Non-pigmented ciliary epithelial cell (primary cell): ENCODE results near the gene PNCK.
"Not testable (repeated sequence)": the region's sequence is repeated elsewhere in the genome, so short reads cannot be mapped to it uniquely, and the experiment has no call there.

Experiments
- DNase-seq: peaks from one replicate; pipeline ENCODE4 v3.0.0-alpha.2; 2010; ENCODE audit warnings: low read depth

PNCK gene

GRCh38 chrX:153685751-153686696 lies 12.4 kb upstream of the PNCK start:
- DNase-seq: no peak

GRCh38 chrX:153685156-153685536 lies 11.5 kb upstream of the PNCK start:
- no peak for DNase-seq

GRCh38 chrX:153684467-153685155 lies 11.0 kb upstream of the PNCK start:
- no peak for DNase-seq

- DNase-seq: not testable (repeated sequence)
Observed at GRCh38 chrX:153683486-153683885, 9.9 kb upstream of the PNCK start.

GRCh38 chrX:153681175-153681574 lies 7.6 kb upstream of the PNCK start:
- DNase-seq: no peak

- DNase-seq: no peak
Observed at GRCh38 chrX:153674219-153674851, 722 bp upstream of the PNCK start.

- no peak for DNase-seq
Observed at GRCh38 chrX:153672531-153673427, 834 bp downstream of the PNCK start.

- DNase-seq: no peak
Observed at GRCh38 chrX:153671589-153672530, 1.8 kb downstream of the PNCK start.

- no peak for DNase-seq
Observed at GRCh38 chrX:153670748-153671588, 2.6 kb downstream of the PNCK start.

GRCh38 chrX:153669901-153670731 lies 3.5 kb downstream of the PNCK start:
- no peak for DNase-seq

- no peak for DNase-seq
Observed at GRCh38 chrX:153669174-153669890, 4.3 kb downstream of the PNCK start.

- no peak for DNase-seq
Observed at GRCh38 chrX:153668423-153669173, 5.0 kb downstream of the PNCK start.

GRCh38 chrX:153667956-153668396 lies 5.6 kb downstream of the PNCK start:
- DNase-seq: peak; percentile 5

- DNase-seq: no peak
Observed at GRCh38 chrX:153667281-153667955, 6.2 kb downstream of the PNCK start.

GRCh38 chrX:153665726-153666306 lies 7.8 kb downstream of the PNCK start:
- DNase-seq: no peak

GRCh38 chrX:153662266-153662665 lies 11.3 kb downstream of the PNCK start:
- no peak for DNase-seq
